HepG2 (cell line): ENCODE measurements around the gene WDHD1. TPM values are rescaled to one million over a fixed set of nuclear protein-coding genes. Genes with fewer than 3 reads are reported as not detected.

Source experiments
- CHD4 ChIP-seq: fragments of 200-600 bp; sonication (generic); IDR thresholded peaks from 2 replicates; pipeline ENCODE4 v1.7.0; 2017; ENCODE audit warnings: mild to moderate bottlenecking, low read length, borderline replicate concordance
- EEA1 ChIP-seq: sonication (generic); formaldehyde crosslinking; IDR thresholded peaks from 2 replicates; pipeline ENCODE4 v1.5.1; 2020; ENCODE audit warnings: mild to moderate bottlenecking, missing genetic modification reagents, borderline replicate concordance
- HDAC6 ChIP-seq: fragments of 200-600 bp; sonication (generic); IDR thresholded peaks from 2 replicates; pipeline ENCODE4 v1.7.0; 2017; ENCODE audit warnings: mild to moderate bottlenecking, antibody characterized with exemption, low read length, low read depth
- HES4 ChIP-seq: sonication (generic); formaldehyde crosslinking; IDR thresholded peaks from 2 replicates; pipeline ENCODE4 v1.9.0; 2021; ENCODE audit warnings: mild to moderate bottlenecking, missing genetic modification reagents, borderline replicate concordance
- HOXA7 ChIP-seq: sonication (generic); formaldehyde crosslinking; IDR thresholded peaks from 2 replicates; pipeline ENCODE4 v1.8.1; 2022; ENCODE audit warnings: mild to moderate bottlenecking, missing genetic modification reagents, moderate library complexity
- KAT2B ChIP-seq: fragments of 150-350 bp; IDR thresholded peaks from 2 replicates; pipeline ENCODE4 v1.6.1; 2014; ENCODE audit warnings: low read depth, low read length, borderline replicate concordance
- KLF15 ChIP-seq: sonication (generic); formaldehyde crosslinking; IDR thresholded peaks from 2 replicates; pipeline ENCODE4 v1.8.1; 2023; ENCODE audit warnings: borderline replicate concordance, mild to moderate bottlenecking, inconsistent platforms, missing genetic modification reagents, mixed read lengths
- MNT ChIP-seq: fragments of 450-650 bp; IDR thresholded peaks from 2 replicates; pipeline ENCODE4 v1.6.1; 2016
- NFE2L2 ChIP-seq: fragments of 150-350 bp; IDR thresholded peaks from 2 replicates; pipeline ENCODE4 v1.6.1; 2014; ENCODE audit warnings: low read length
- ONECUT2 ChIP-seq: sonication (generic); formaldehyde crosslinking; IDR thresholded peaks from 2 replicates; pipeline ENCODE4 v1.4.0; 2020; ENCODE audit warnings: missing genetic modification reagents
- RARG ChIP-seq: sonication (generic); formaldehyde crosslinking; IDR thresholded peaks from 2 replicates; pipeline ENCODE4 v1.4.0; 2020; ENCODE audit warnings: low read depth, mild to moderate bottlenecking, missing genetic modification reagents
- STAG1 ChIP-seq: sonication (generic); formaldehyde crosslinking; IDR thresholded peaks from 2 replicates; pipeline ENCODE4 v1.4.0; 2020; ENCODE audit warnings: missing genetic modification reagents
- TFE3 ChIP-seq: IDR thresholded peaks from 2 replicates; pipeline ENCODE4 v1.6.1; 2016
- TMF1 ChIP-seq: sonication (generic); formaldehyde crosslinking; IDR thresholded peaks from 2 replicates; pipeline ENCODE4 v1.8.1; 2022; ENCODE audit warnings: low read depth, missing genetic modification reagents
- TOE1 ChIP-seq: sonication (generic); formaldehyde crosslinking; IDR thresholded peaks from 2 replicates; pipeline ENCODE4 v1.4.0; 2020; ENCODE audit warnings: mild to moderate bottlenecking, missing genetic modification reagents
- ZBTB42 ChIP-seq: sonication (generic); formaldehyde crosslinking; IDR thresholded peaks from 2 replicates; pipeline ENCODE4 v1.5.0; 2020; ENCODE audit warnings: mild to moderate bottlenecking, missing genetic modification reagents
- ZNF143 ChIP-seq: sonication (generic); formaldehyde crosslinking; IDR thresholded peaks from 2 replicates; pipeline ENCODE4 v1.4.0; 2020; ENCODE audit warnings: missing genetic modification reagents
- ZNF513 ChIP-seq: sonication (generic); formaldehyde crosslinking; conservative IDR thresholded peaks from 2 replicates; pipeline ENCODE4 v1.5.0; 2020; ENCODE audit warnings: missing genetic modification reagents
- ZNF614 ChIP-seq: IDR thresholded peaks from 2 replicates; pipeline ENCODE4 v1.6.1; 2018; ENCODE audit warnings: missing biosample characterization, missing genetic modification reagents, inconsistent platforms, borderline replicate concordance
- ZNF704 ChIP-seq: sonication (generic); formaldehyde crosslinking; IDR thresholded peaks from 2 replicates; pipeline ENCODE4 v1.8.1; 2023; ENCODE audit warnings: mild to moderate bottlenecking, inconsistent platforms, moderate library complexity, missing genetic modification reagents, borderline replicate concordance
- ZNF747 ChIP-seq: sonication (generic); formaldehyde crosslinking; IDR thresholded peaks from 2 replicates; pipeline ENCODE4 v1.8.1; 2023; ENCODE audit warnings: missing genetic modification reagents, mild to moderate bottlenecking, borderline replicate concordance
- ZNF816 ChIP-seq: sonication (generic); formaldehyde crosslinking; IDR thresholded peaks from 2 replicates; pipeline ENCODE4 v1.8.0; 2022; ENCODE audit warnings: missing genetic modification reagents, mild to moderate bottlenecking, borderline replicate concordance
- ZNF878 ChIP-seq: sonication (generic); formaldehyde crosslinking; IDR thresholded peaks from 2 replicates; pipeline ENCODE4 v1.8.1; 2023; ENCODE audit warnings: mild to moderate bottlenecking, missing genetic modification reagents, moderate library complexity
- polyA plus RNA-seq, 8 experiments: library from polyadenylated mRNA; depleted of rRNA in 3 of 8; stranded (reverse) in 7 of 8; unstranded in 1 of 8; fragments of >200 nt; fragmentation: Illumina TruSeq in 4 of 8; extraction: Trizol in 4 of 8; gene quantifications; 2 replicates each; pipeline versions ENCODE4 v1.2.1 to v1.2.3, GENCODE V29; 2011 to 2016; ENCODE audit warnings: low read depth in 4 of 8, missing spikeins in 1 of 8, mixed read lengths in 1 of 8; ENCODE audit not compliant: insufficient read depth in 1 of 8
- total RNA-seq, 5 experiments: library from RNA; depleted of rRNA; stranded (reverse); fragments of >200 nt; fragmentation: Illumina TruSeq; extraction: Trizol; gene quantifications; 2 replicates each; pipeline ENCODE4 v1.2.3, GENCODE V29; 2016; ENCODE audit warnings: low read depth in 1 of 5

WDHD1 gene
- total and polyA plus RNA-seq, 2 of the 13 experiments (the other 11 are each of a cell fraction or from before 2014, with no cell fraction given) = 5.5 to 27.5 TPM

- TF ChIP-seq ZBTB42 (CRISPR knock-in tag) (no peak), STAG1 (CRISPR knock-in tag) (no peak), TMF1 (no peak), ZNF614 (CRISPR knock-in tag) (no peak), ZNF143 (CRISPR knock-in tag) (no peak), NFE2L2 (no peak), HDAC6 (no peak), ZNF704 (no peak), ZNF747 (no peak), ZNF816 (no peak), TFE3 (no peak; the same call in 1 of the 2 replicates), ZNF513 (CRISPR knock-in tag) (no peak), HOXA7 (CRISPR knock-in tag) (no peak), EEA1 (no peak), MNT (no peak), ZNF878 (CRISPR knock-in tag) (no peak), RARG (CRISPR knock-in tag) (no peak), CHD4 (peak; percentile 75; the same call in 1 of the 2 replicates), HES4 (CRISPR knock-in tag) (no peak), KLF15 (no peak), KAT2B (no peak), TOE1 (CRISPR knock-in tag) (no peak), ONECUT2 (CRISPR knock-in tag) (peak; percentile 87)
Measured at GRCh38 chr14:54944737-54945391, 82.0 kb downstream of the WDHD1 start (continued).
